ENCODE measurements around the gene CXorf38.

GRCh38 chrX:40579141-40579540 is 68.2 kb downstream of the CXorf38 start:
- TF ChIP-seq CTCF (IDR thresholded peaks at IDR 0.05) (no peak), EP300 (IDR thresholded peaks at IDR 0.05) (no peak), POLR2A (IDR thresholded peaks at IDR 0.05) (no peak)

Measured in ovary (tissue), 3 donors.